K562 (cell line): ENCODE results near the gene TRIO. TPM values are rescaled to one million over a fixed set of nuclear protein-coding genes. Genes with fewer than 3 reads are reported as not detected.

ENCODE experiments used
- ARHGAP35 ChIP-seq: fragments of 450-650 bp; IDR thresholded peaks from 2 replicates; pipeline ENCODE4 v1.6.1; 2018; ENCODE audit not compliant: partially characterized antibody
- CREB3L1 ChIP-seq: fragments of 450-650 bp; IDR thresholded peaks from 2 replicates; pipeline ENCODE4 v1.6.1; 2014; ENCODE audit warnings: low read depth, mild to moderate bottlenecking, moderate library complexity, borderline replicate concordance
- FUS ChIP-seq: fragments of 200-400 bp; formaldehyde crosslinking; optimal IDR thresholded peaks from 2 replicates; pipeline ENCODE3; 2017; ENCODE audit warnings: low read depth, low read length
- GTF3C2 ChIP-seq: IDR thresholded peaks from 3 replicates; pipeline ENCODE4 v1.6.1; 2011; ENCODE audit warnings: borderline replicate concordance, mild to moderate bottlenecking, moderate library complexity; ENCODE audit not compliant: insufficient read length; ENCODE audit errors: extremely low read depth
- HEY1 ChIP-seq: fragments of 250-450 bp; sonication (Bioruptor Pico); IDR thresholded peaks from 2 replicates; pipeline ENCODE4 v1.5.0; 2020; ENCODE audit warnings: mild to moderate bottlenecking, moderate library complexity, borderline replicate concordance
- KDM1A ChIP-seq, 2 experiments: fragments of 450-650 bp; IDR thresholded peaks; 2 replicates each; pipeline ENCODE4 v1.6.1; 2016; ENCODE audit warnings: mild to moderate bottlenecking in 2 of 2
- NEUROD1 ChIP-seq: fragments of 150-350 bp; IDR thresholded peaks from 2 replicates; pipeline ENCODE4 v1.6.1; 2014; ENCODE audit warnings: borderline replicate concordance, low read length, low read depth; ENCODE audit not compliant: partially characterized antibody
- PRMT5 ChIP-seq: sonication (generic); formaldehyde crosslinking; IDR thresholded peaks from 2 replicates; pipeline ENCODE4 v1.5.0; 2020; ENCODE audit warnings: missing genetic modification reagents
- SP1 ChIP-seq: sonication (generic); formaldehyde crosslinking; IDR thresholded peaks from 2 replicates; pipeline ENCODE4 v1.8.1; 2022; ENCODE audit warnings: mild to moderate bottlenecking, missing genetic modification reagents
- ZNF124 ChIP-seq: sonication (generic); formaldehyde crosslinking; IDR thresholded peaks from 2 replicates; pipeline ENCODE4 v1.8.1; 2022; ENCODE audit warnings: missing genetic modification reagents
- ZNF133 ChIP-seq: fragments of 250-450 bp; sonication (Bioruptor Pico); IDR thresholded peaks from 2 replicates; pipeline ENCODE4 v1.4.0; 2020; ENCODE audit warnings: mild to moderate bottlenecking
- ZNF318 ChIP-seq, 2 experiments: fragments of 450-650 bp; IDR thresholded peaks; 2 replicates each; pipeline ENCODE4 v1.6.1; 2016; ENCODE audit warnings: mild to moderate bottlenecking in 2 of 2, borderline replicate concordance in 1 of 2, low read depth in 1 of 2, moderate library complexity in 1 of 2
- polyA plus RNA-seq, 8 experiments: library from polyadenylated mRNA; depleted of rRNA in 4 of 8; stranded (reverse) in 5 of 8; unstranded in 3 of 8; fragments of >200 nt; fragmentation: Nextera tagmentation in 2 of 8; fragmentation: Illumina TruSeq in 1 of 8; extraction: Ambion mirVana in 2 of 8; extraction: Trizol in 1 of 8; gene quantifications; 2 replicates each; pipeline versions ENCODE4 v1.2.1 to v1.2.3, GENCODE V29; 2011 to 2014; ENCODE audit warnings: inconsistent platforms in 1 of 8, missing spikeins in 1 of 8
- total RNA-seq, 7 experiments: library from RNA; depleted of rRNA in 6 of 7; stranded (reverse); fragments of >200 nt in 6 of 7; fragmentation: Illumina TruSeq in 2 of 7; extraction: Trizol in 2 of 7; gene quantifications; 2 replicates each; pipeline versions ENCODE4 v1.2.1 to v1.2.3, GENCODE V29; 2011 to 2021; ENCODE audit warnings: low replicate concordance in 1 of 7

The TRIO gene
- total and polyA plus RNA-seq, 9 of the 15 experiments (the other 6 are each of a cell fraction or from before 2014, with no cell fraction given): 0.24 to 5.0 (median 1.1) TPM

GRCh38 chr5:14552017-14552416 is 408.9 kb downstream of the TRIO start (continued):
- TF ChIP-seq ZNF318 (IDR thresholded peaks at IDR 0.05; ENCODE audit: borderline replicate concordance in 1 of 2, low read depth in 1 of 2) (no peak), SP1 (CRISPR knock-in tag) (no peak), HEY1 (CRISPR knock-in tag) (no peak), GTF3C2 (no peak), CREB3L1 (no peak), ARHGAP35 (no peak), ZNF133 (no peak), ZNF124 (CRISPR knock-in tag) (no peak), NEUROD1 (no peak), KDM1A (IDR thresholded peaks at IDR 0.05) (no peak), FUS (no peak), PRMT5 (no peak)
- TF ChIP-seq, all 486 proteins: peak for 0
